ENCODE data around the gene VAC14.
"Not testable (repeated sequence)": the region's sequence is repeated elsewhere in the genome, so short reads cannot be mapped to it uniquely, and the experiment has no call there.

The VAC14 gene

GRCh38 chr16:70677499-70678120 lies 123.3 kb downstream of the VAC14 start:
- no peak for DNase-seq

- no peak for DNase-seq
Observed at GRCh38 chr16:70676675-70677498, 124.1 kb downstream of the VAC14 start.

GRCh38 chr16:70675851-70676513 lies 125.0 kb downstream of the VAC14 start:
- DNase-seq, result no peak

GRCh38 chr16:70674221-70675014 lies 126.5 kb downstream of the VAC14 start:
- no peak for DNase-seq

- DNase-seq, result not testable (repeated sequence)
Observed at GRCh38 chr16:70670938-70671337, 130.0 kb downstream of the VAC14 start.

- DNase-seq, result no peak
Observed at GRCh38 chr16:70670175-70670574, 130.8 kb downstream of the VAC14 start.

GRCh38 chr16:70665806-70666735 lies 134.9 kb downstream of the VAC14 start:
- no peak for DNase-seq

GRCh38 chr16:70665113-70665694 lies 135.8 kb downstream of the VAC14 start:
- no peak for DNase-seq

GRCh38 chr16:70664325-70665112 lies 136.4 kb downstream of the VAC14 start:
- no peak for DNase-seq

- DNase-seq, result no peak
Observed at GRCh38 chr16:70663524-70664324, 137.2 kb downstream of the VAC14 start.

GRCh38 chr16:70662991-70663523 lies 137.9 kb downstream of the VAC14 start:
- DNase-seq, result no peak

GRCh38 chr16:70661918-70662641 lies 138.9 kb downstream of the VAC14 start:
- no peak for DNase-seq

GRCh38 chr16:70661534-70661917 lies 139.4 kb downstream of the VAC14 start:
- no peak for DNase-seq

- DNase-seq, result no peak
Observed at GRCh38 chr16:70660672-70661350, 140.1 kb downstream of the VAC14 start.

GRCh38 chr16:70659953-70660671 lies 140.8 kb downstream of the VAC14 start:
- DNase-seq, result no peak

GRCh38 chr16:70659546-70659945 lies 141.4 kb downstream of the VAC14 start:
- DNase-seq, result no peak

GRCh38 chr16:70658921-70659320 lies 142.0 kb downstream of the VAC14 start:
- DNase-seq, result no peak

GRCh38 chr16:70657956-70658355 lies 143.0 kb downstream of the VAC14 start:
- no peak for DNase-seq

Data from inflammatory macrophage treated with lipopolysaccharide for 4 hours (primary cell).